Articular chondrocyte of knee joint (primary cell): ENCODE measurements around the gene ZNF774. TPM values are rescaled to one million over a fixed set of nuclear protein-coding genes. Genes with fewer than 3 reads are reported as not detected.

ENCODE experiments used
- small RNA-seq: library from RNA; depleted of rRNA; stranded (forward); fragments of <200 nt; gene quantifications from one replicate; pipeline ENCODE3, GENCODE V24; 2012
- total RNA-seq: library from RNA; depleted of rRNA; stranded (reverse); fragments of >200 nt; gene quantifications from 2 replicates; pipeline ENCODE4 v1.2.3, GENCODE V29; 2012

ZNF774 gene
- 1.8 and 2.8 TPM in 2 replicates for total RNA-seq

GRCh38 chr15:90352107-90352893 lies at the start of gene ZNF774:
TSS of gene ZNF774 (plus strand) at chr15:90352284. CDS start at chr15:90354661, 2,377 bp downstream.

GRCh38 chr15:90387534-90388461 lies 35.7 kb downstream of the ZNF774 start, which contains the start of gene IQGAP1:
TSS of gene IQGAP1 (plus strand) at chr15:90388242. CDS start at chr15:90388342, 100 bp downstream.

Small RNA genes lying within 50 kb of the gene (small RNA-seq; reads per million reads assigned to genes)
- not detected for gene NDUFA3P4

Other genes with a start within 250 kb of the ZNF774 start
- gene IDH2, start 249.8 kb upstream of the ZNF774 start, total RNA-seq = 70.0 and 79.3 TPM in 2 replicates
- 20.0 and 21.2 TPM in 2 replicates for gene SEMA4B, start 151.0 kb upstream of the ZNF774 start, total RNA-seq
- 31.0 and 32.5 TPM in 2 replicates for gene CIB1, start 118.3 kb upstream of the ZNF774 start, total RNA-seq
- gene GDPGP1, start 118.1 kb upstream of the ZNF774 start, total RNA-seq = 6.4 and 10.4 TPM in 2 replicates
- 0.11 and 0.13 TPM in 2 replicates for gene TTLL13, start 102.7 kb upstream of the ZNF774 start, total RNA-seq
- gene NGRN, start 86.6 kb upstream of the ZNF774 start, total RNA-seq = 58.3 and 63.7 TPM in 2 replicates
- 284 and 290 TPM in 2 replicates for gene IQGAP1, start 36.0 kb downstream of the ZNF774 start, total RNA-seq
- gene CRTC3, start 177.6 kb downstream of the ZNF774 start, total RNA-seq = 24.1 and 24.3 TPM in 2 replicates